OCI-LY1 (cell line): Measurements from ENCODE around the gene CDC14B.

Experiments
- CTCF ChIP-seq: fragments of 200-600 bp; sonication (generic), shearing (Covaris generic); IDR thresholded peaks from 2 replicates; pipeline ENCODE4 v1.5.1; 2017; ENCODE audit warnings: mild to moderate bottlenecking, antibody characterized with exemption, low read length, moderate library complexity, mixed read lengths
- EZH2 ChIP-seq: fragments of 200-600 bp; sonication (generic), shearing (Covaris generic); IDR thresholded peaks from 2 replicates; pipeline ENCODE4 v1.8.0; 2017; ENCODE audit warnings: borderline replicate concordance, mixed run types, mild to moderate bottlenecking, antibody characterized with exemption, low read length, moderate library complexity, mixed read lengths

- TF ChIP-seq CTCF (no peak), EZH2 (no peak)
Measured at GRCh38 chr9:96524764-96525163, 94.9 kb downstream of the CDC14B start.
